Astrocyte (in vitro differentiated cells and primary cell): ENCODE data around the gene PPP2R2C. TPM values are rescaled to one million over a fixed set of nuclear protein-coding genes. Genes with fewer than 3 reads are reported as not detected.

Experiments used
- DNase-seq: peaks from one replicate; pipeline ENCODE4 v3.0.0-alpha.2; 2010; ENCODE audit warnings: low read depth
- FAIRE-seq: peaks from 2 replicates; lab custom pipeline; 2011; peaks lifted over from hg19 to GRCh38; lab: Jason Lieb, UNC
- H2AFZ ChIP-seq: 2 replicates; pipeline ENCODE4 v1.6.0; 2012; ENCODE audit warnings: low read depth, low read length, inconsistent platforms
- H3K27ac ChIP-seq: 2 replicates; pipeline ENCODE4 v1.5.1; 2011; ENCODE audit warnings: low read depth, low read length, inconsistent platforms
- H3K27me3 ChIP-seq: 2 replicates; pipeline ENCODE4 v1.6.0; 2011; ENCODE audit warnings: low read length, inconsistent platforms; ENCODE audit not compliant: insufficient read depth
- H3K36me3 ChIP-seq: 2 replicates; pipeline ENCODE4 v1.5.1; 2011; ENCODE audit warnings: low read length, inconsistent platforms; ENCODE audit not compliant: insufficient read depth
- H3K4me1 ChIP-seq: 2 replicates; pipeline ENCODE4 v1.5.1; 2011; ENCODE audit warnings: low read length, inconsistent platforms; ENCODE audit not compliant: insufficient read depth
- H3K4me2 ChIP-seq: 2 replicates; pipeline ENCODE4 v1.6.0; 2012; ENCODE audit warnings: low read length, inconsistent platforms
- H3K4me3 ChIP-seq: 2 replicates; pipeline ENCODE4 v1.5.1; 2011; ENCODE audit warnings: low read depth, mild to moderate bottlenecking, low read length, inconsistent platforms; ENCODE audit not compliant: insufficient read depth
- H3K79me2 ChIP-seq: 2 replicates; pipeline ENCODE4 v1.6.0; 2012; ENCODE audit warnings: mild to moderate bottlenecking, low read length, inconsistent platforms; ENCODE audit not compliant: insufficient read depth
- H3K9ac ChIP-seq: 2 replicates; pipeline ENCODE4 v1.6.0; 2012; ENCODE audit warnings: mild to moderate bottlenecking, low read length, inconsistent platforms
- H3K9me3 ChIP-seq: 2 replicates; pipeline ENCODE4 v1.5.1; 2012; ENCODE audit warnings: low read depth, mild to moderate bottlenecking, low read length, inconsistent platforms; ENCODE audit not compliant: insufficient read depth
- H4K20me1 ChIP-seq: 2 replicates; pipeline ENCODE4 v1.6.0; 2012; ENCODE audit warnings: low read length, inconsistent platforms; ENCODE audit not compliant: insufficient read depth
- H3K27ac Mint-ChIP-seq: one replicate; pipeline ENCODE4 v1.8.0; 2021; ENCODE audit warnings: mild to moderate bottlenecking, mixed read lengths; ENCODE audit not compliant: unreplicated experiment
- H3K27me3 Mint-ChIP-seq: one replicate; pipeline ENCODE4 v1.8.0; 2021; ENCODE audit warnings: low read depth, mixed read lengths; ENCODE audit not compliant: unreplicated experiment
- H3K36me3 Mint-ChIP-seq: one replicate; pipeline ENCODE4 v1.8.0; 2021; ENCODE audit warnings: low read depth, mixed read lengths; ENCODE audit not compliant: unreplicated experiment
- H3K4me1 Mint-ChIP-seq: one replicate; pipeline ENCODE4 v1.8.0; 2021; ENCODE audit warnings: low read depth, mixed read lengths; ENCODE audit not compliant: unreplicated experiment
- H3K4me3 Mint-ChIP-seq: one replicate; pipeline ENCODE4 v1.8.0; 2021; ENCODE audit warnings: mild to moderate bottlenecking, moderate library complexity, mixed read lengths; ENCODE audit not compliant: unreplicated experiment
- H3K9me3 Mint-ChIP-seq: one replicate; pipeline ENCODE4 v1.8.0; 2021; ENCODE audit warnings: mild to moderate bottlenecking, mixed read lengths; ENCODE audit not compliant: unreplicated experiment
- EZH2 ChIP-seq: IDR thresholded peaks from 2 replicates; pipeline ENCODE4 v1.6.1; 2012; ENCODE audit warnings: mild to moderate bottlenecking, low read length, inconsistent platforms; ENCODE audit not compliant: insufficient read depth
- total RNA-seq: library from RNA; stranded (reverse); gene quantifications from 2 replicates; pipeline ENCODE4 v1.2.1, GENCODE V29; 2021
- TF ChIP-seq, protein P1 (sequence below): IDR thresholded peaks from 2 replicates; pipeline ENCODE4 v1.5.1; 2011; ENCODE audit warnings: low read depth, mild to moderate bottlenecking, inconsistent platforms, low read length, moderate library complexity; ENCODE audit not compliant: insufficient read depth

PPP2R2C gene
- total RNA-seq, 1 donor from 2014 or later, result 1.1 TPM

DNA sequence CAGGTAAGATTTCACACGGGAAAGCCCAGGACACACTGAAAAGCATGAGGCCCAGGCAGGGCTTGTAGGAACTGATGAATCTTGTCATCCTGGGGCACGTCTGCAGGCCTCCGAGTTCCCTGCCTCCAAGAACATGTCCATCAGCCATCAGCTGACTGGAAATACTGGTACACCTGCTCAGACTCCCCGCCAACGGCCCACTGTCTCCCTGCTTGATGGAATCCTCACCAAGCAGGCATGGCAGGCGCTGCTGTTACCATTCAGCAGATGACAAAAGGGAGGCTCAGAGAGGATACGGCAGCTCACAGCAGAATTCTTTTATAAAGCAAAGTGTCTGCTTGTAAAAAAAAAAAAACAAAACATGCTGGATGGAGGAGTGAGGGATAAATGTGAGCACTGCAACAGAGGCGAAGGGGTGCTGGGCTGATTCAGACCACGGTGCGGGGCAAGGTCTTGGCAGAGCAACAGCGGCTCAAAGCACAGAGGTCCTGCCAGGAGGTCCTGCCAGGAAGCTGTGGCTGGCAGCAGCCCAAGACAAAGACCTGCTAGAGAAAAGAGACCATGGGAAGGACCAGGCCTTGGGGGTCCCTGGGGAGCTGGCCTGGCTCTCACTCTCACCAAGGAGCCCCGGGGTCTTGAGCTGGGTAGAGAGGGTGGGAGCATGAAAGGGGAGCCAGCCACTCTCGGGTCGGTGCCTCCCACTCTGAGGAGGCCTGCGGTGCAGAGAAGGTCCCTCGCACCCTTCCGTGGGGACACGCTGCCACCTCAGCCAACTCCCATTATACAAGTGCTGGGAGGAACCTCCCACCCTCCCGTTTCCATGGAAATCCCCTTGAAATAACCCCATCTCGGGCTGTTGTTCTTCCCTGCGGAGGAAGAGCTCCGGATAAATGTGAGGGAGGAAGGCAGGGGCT lies 25.6 kb downstream of the PPP2R2C start:
- H3K4me3 ChIP-seq, result no peak overlapping the region
- H3K27ac ChIP-seq, result no peak overlapping the region
- DNase-seq (no peak), FAIRE-seq (no peak)
- no peaks in the 10 kb centered on the region for H3K79me2 ChIP-seq
- H3K9ac ChIP-seq, result no peak overlapping the region
- H3K4me3 Mint-ChIP-seq, result no peak overlapping the region
- H3K36me3 ChIP-seq, result no peaks in the 10 kb centered on the region
- H3K4me2 ChIP-seq, result no peak overlapping the region
- H3K27me3 ChIP-seq, result peaks cover 12% of the 10 kb centered on the region
- H3K9me3 ChIP-seq, result no peaks in the 10 kb centered on the region
- no peaks in the 10 kb centered on the region for H3K9me3 Mint-ChIP-seq
- no peak overlapping the region for H3K27ac Mint-ChIP-seq
- peaks cover 55% of the 10 kb centered on the region for H3K27me3 Mint-ChIP-seq
- H3K4me1 ChIP-seq, result no peaks in the 10 kb centered on the region
- no peaks in the 10 kb centered on the region for H3K36me3 Mint-ChIP-seq
- no peak overlapping the region for H2AFZ ChIP-seq
- no peaks in the 10 kb centered on the region for H3K4me1 Mint-ChIP-seq
- H4K20me1 ChIP-seq, result no peaks in the 10 kb centered on the region
- TF ChIP-seq, protein P1, sequence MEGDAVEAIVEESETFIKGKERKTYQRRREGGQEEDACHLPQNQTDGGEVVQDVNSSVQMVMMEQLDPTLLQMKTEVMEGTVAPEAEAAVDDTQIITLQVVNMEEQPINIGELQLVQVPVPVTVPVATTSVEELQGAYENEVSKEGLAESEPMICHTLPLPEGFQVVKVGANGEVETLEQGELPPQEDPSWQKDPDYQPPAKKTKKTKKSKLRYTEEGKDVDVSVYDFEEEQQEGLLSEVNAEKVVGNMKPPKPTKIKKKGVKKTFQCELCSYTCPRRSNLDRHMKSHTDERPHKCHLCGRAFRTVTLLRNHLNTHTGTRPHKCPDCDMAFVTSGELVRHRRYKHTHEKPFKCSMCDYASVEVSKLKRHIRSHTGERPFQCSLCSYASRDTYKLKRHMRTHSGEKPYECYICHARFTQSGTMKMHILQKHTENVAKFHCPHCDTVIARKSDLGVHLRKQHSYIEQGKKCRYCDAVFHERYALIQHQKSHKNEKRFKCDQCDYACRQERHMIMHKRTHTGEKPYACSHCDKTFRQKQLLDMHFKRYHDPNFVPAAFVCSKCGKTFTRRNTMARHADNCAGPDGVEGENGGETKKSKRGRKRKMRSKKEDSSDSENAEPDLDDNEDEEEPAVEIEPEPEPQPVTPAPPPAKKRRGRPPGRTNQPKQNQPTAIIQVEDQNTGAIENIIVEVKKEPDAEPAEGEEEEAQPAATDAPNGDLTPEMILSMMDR, result no peak
- no peak for TF ChIP-seq EZH2

DNA sequence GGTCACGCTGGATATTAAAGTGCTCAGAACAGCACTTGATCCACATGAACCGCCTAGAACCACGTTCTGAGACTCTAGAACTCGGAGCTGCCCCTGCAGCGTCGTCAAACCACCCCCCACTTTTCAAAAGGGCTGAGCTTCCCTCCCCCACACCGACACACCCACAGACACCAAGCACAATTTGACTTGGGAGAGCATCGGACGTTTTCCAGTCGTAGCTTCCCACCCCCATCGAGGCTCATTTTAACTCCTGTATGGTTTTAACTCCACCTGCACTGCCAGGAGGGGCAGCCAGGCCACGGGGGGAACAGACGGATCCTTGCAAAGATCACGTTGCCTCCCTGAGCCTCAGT lies 26.3 kb downstream of the PPP2R2C start:
- Histone ChIP-seq H3K9me3 (no peaks in the 10 kb centered on the region), H3K36me3 (no peaks in the 10 kb centered on the region), H3K4me2 (no peak overlapping the region), H2AFZ (no peak overlapping the region), H3K79me2 (no peaks in the 10 kb centered on the region), H3K4me3 (no peak overlapping the region), H3K4me1 (no peaks in the 10 kb centered on the region), H4K20me1 (no peaks in the 10 kb centered on the region), H3K9ac (no peak overlapping the region), H3K27ac (no peak overlapping the region), H3K27me3 (peaks cover 12% of the 10 kb centered on the region)
- Mint-ChIP-seq H3K27me3 (peaks cover 59% of the 10 kb centered on the region), H3K27ac (no peak overlapping the region), H3K4me1 (no peaks in the 10 kb centered on the region), H3K4me3 (no peak overlapping the region), H3K9me3 (no peaks in the 10 kb centered on the region), H3K36me3 (no peaks in the 10 kb centered on the region)
- DNase-seq (no peak), FAIRE-seq (no peak)
- TF ChIP-seq, protein P1, result no peak
- TF ChIP-seq EZH2, result no peak
